IPS-11a (cell line): ENCODE measurements around the gene RBM6.
"Not testable (repeated sequence)": the region's sequence is repeated elsewhere in the genome, so short reads cannot be mapped to it uniquely, and the experiment has no call there.

ENCODE experiments used
- H3K4me3 ChIP-seq: one replicate; pipeline ENCODE4 v1.5.1; 2013; ENCODE audit warnings: low read depth, low read length, control low read depth

RBM6 gene

GRCh38 chr3:50084951-50085350, 145.0 kb downstream of the RBM6 start:
- H3K4me3 ChIP-seq, result not testable (repeated sequence)

- H3K4me3 ChIP-seq, result peak within 1 kb of the TSS; percentile 96
Observed at GRCh38 chr3:50088725-50089608, 149.0 kb downstream of the RBM6 start, which contains the start of gene RBM5. Gene RBM5, plus strand, starts transcription at chr3:50088919. Its CDS starts 1,516 bp downstream, at chr3:50090435.

GRCh38 chr3:50089609-50089945, 149.6 kb downstream of the RBM6 start:
- H3K4me3 ChIP-seq, result peak overlapping the region; percentile 96

GRCh38 chr3:50090984-50091383, 151.0 kb downstream of the RBM6 start:
- H3K4me3 ChIP-seq, result no peak overlapping the region

GRCh38 chr3:50095352-50095998, 155.5 kb downstream of the RBM6 start:
- no peak overlapping the region for H3K4me3 ChIP-seq

- H3K4me3 ChIP-seq, result no peak overlapping the region
Observed at GRCh38 chr3:50100386-50100785, 160.4 kb downstream of the RBM6 start.

- H3K4me3 ChIP-seq, result no peak overlapping the region
Observed at GRCh38 chr3:50100956-50101845, 161.3 kb downstream of the RBM6 start.

- H3K4me3 ChIP-seq, result no peak overlapping the region
Observed at GRCh38 chr3:50102558-50102957, 162.6 kb downstream of the RBM6 start.

- H3K4me3 ChIP-seq, result no peak overlapping the region
Observed at GRCh38 chr3:50111757-50112156, 171.8 kb downstream of the RBM6 start.

GRCh38 chr3:50112462-50112861, 172.5 kb downstream of the RBM6 start:
- no peak overlapping the region for H3K4me3 ChIP-seq

- no peak overlapping the region for H3K4me3 ChIP-seq
Observed at GRCh38 chr3:50117120-50117519, 177.2 kb downstream of the RBM6 start.

- no peak overlapping the region for H3K4me3 ChIP-seq
Observed at GRCh38 chr3:50118237-50118636, 178.3 kb downstream of the RBM6 start.

GRCh38 chr3:50119786-50120185, 179.8 kb downstream of the RBM6 start:
- H3K4me3 ChIP-seq, result no peak overlapping the region

- no peak overlapping the region for H3K4me3 ChIP-seq
Observed at GRCh38 chr3:50120364-50121071, 180.6 kb downstream of the RBM6 start.

- no peak overlapping the region for H3K4me3 ChIP-seq
Observed at GRCh38 chr3:50121072-50122032, 181.4 kb downstream of the RBM6 start.

- H3K4me3 ChIP-seq, result no peak overlapping the region
Observed at GRCh38 chr3:50122071-50122470, 182.1 kb downstream of the RBM6 start.

GRCh38 chr3:50122661-50123391, 182.9 kb downstream of the RBM6 start:
- no peak overlapping the region for H3K4me3 ChIP-seq

GRCh38 chr3:50123394-50124051, 183.6 kb downstream of the RBM6 start:
- H3K4me3 ChIP-seq, result no peak overlapping the region
